GM12801 (cell line): ENCODE measurements around the gene KCNH2.

Experiments used
- TF ChIP-seq, protein P1 (sequence below): IDR thresholded peaks from one replicate; pipeline ENCODE4 v1.5.1; 2011; ENCODE audit warnings: control low read depth; ENCODE audit not compliant: insufficient read length; ENCODE audit errors: extremely low read depth

The KCNH2 gene

GRCh38 chr7:151009327-151010036, 31.4 kb upstream of the KCNH2 start:
- TF ChIP-seq, protein P1, sequence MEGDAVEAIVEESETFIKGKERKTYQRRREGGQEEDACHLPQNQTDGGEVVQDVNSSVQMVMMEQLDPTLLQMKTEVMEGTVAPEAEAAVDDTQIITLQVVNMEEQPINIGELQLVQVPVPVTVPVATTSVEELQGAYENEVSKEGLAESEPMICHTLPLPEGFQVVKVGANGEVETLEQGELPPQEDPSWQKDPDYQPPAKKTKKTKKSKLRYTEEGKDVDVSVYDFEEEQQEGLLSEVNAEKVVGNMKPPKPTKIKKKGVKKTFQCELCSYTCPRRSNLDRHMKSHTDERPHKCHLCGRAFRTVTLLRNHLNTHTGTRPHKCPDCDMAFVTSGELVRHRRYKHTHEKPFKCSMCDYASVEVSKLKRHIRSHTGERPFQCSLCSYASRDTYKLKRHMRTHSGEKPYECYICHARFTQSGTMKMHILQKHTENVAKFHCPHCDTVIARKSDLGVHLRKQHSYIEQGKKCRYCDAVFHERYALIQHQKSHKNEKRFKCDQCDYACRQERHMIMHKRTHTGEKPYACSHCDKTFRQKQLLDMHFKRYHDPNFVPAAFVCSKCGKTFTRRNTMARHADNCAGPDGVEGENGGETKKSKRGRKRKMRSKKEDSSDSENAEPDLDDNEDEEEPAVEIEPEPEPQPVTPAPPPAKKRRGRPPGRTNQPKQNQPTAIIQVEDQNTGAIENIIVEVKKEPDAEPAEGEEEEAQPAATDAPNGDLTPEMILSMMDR: no peak

- TF ChIP-seq, protein P1: peak; percentile 4
These were observed 30.6 kb upstream of the KCNH2 start for GRCh38 chr7:151008511-151009323.

DNA sequence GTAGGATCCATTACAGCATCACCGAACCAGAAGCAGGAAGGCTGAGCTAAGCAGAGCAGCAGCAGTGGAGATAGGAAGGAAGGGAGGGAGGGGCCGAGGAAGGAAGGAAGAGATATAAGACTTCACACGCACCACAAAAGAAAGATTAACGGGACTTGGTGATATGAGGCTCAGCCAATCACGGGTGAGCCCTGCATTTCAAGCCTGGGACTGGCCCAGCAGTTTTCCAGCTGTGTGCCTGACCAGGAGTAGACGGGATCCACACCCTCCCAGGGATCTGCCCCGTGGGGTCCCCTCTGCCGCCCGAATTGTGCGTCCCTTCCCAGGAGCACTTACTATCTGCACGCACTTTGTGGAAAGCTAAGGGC, 30.0 kb upstream of the KCNH2 start:
- TF ChIP-seq, protein P1: no peak

DNA sequence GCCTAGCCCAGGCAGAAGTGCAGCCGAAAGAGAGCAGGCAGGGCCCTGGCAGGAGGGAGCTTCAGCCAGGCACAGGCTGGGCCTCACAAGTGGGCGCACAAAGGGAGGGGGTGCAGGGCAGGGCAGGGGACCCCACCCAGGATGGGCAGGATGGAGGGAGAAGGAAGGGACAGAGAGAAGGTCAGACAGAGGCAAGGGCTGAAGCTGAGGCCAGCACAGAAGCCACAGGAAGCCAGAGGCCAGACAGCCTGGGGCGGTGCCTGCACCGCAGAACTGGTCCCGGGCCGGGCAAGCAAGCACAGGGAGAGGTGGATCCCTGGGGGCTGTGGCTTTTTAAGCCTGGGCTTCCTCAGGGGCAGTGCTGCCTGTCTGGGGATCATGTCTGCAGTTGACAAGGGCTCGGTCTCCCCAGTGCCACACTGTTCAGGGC, 29.4 kb upstream of the KCNH2 start:
- TF ChIP-seq, protein P1: no peak

DNA sequence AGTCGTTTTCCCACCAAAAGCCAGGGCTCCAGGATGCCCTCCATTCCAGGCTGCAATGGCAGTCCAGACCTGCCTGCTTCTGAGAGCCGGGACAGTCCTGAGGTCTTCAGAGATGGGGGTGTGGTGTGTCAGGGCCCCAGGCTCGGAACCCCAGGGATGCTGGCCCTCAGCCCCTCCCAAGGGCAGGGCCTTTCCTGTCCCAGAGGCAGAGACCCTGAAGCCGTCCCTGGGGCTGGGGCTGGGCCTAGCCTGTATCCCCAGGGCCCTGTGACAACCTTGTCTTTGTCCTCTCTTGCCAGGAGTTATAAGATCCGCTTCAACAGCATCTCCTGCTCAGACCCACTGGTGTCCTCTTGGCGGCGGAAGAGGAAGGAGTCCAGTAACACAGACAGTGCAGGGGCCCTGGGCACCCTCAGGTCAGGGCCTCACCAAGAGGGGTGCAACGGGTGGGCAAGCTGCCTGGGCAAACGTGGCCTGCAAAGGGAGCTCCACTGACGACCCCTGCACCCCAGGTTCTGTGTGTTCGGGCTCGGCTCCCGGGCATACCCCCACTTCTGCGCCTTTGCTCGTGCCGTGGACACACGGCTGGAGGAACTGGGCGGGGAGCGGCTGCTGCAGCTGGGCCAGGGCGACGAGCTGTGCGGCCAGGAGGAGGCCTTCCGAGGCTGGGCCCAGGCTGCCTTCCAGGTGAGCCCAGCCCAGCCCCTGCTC, 28.6 kb upstream of the KCNH2 start:
- TF ChIP-seq, protein P1: no peak

GRCh38 chr7:151005566-151005965, 27.4 kb upstream of the KCNH2 start:
- TF ChIP-seq, protein P1: no peak

GRCh38 chr7:151003572-151003971, 25.5 kb upstream of the KCNH2 start:
- TF ChIP-seq, protein P1: no peak
